Psoas muscle (tissue), 8 donors: ENCODE results near the gene CHCHD4. TPM values are rescaled to one million over a fixed set of nuclear protein-coding genes. Genes with fewer than 3 reads are reported as not detected.

Experiments
- ATAC-seq, 4 donors: fragments of 200-7000 bp; cut with Tn5 transposase; one replicate each; pipeline ENCODE4 v1.9.1; 2020; ENCODE audit warnings: moderate library complexity in 3 of 4, mild to moderate bottlenecking in 2 of 4
- DNase-seq, 2 donors: peaks; one replicate each; pipeline ENCODE4 v3.0.0-alpha.2; 2020
- H3K27ac ChIP-seq: fragments of 200-600 bp; one replicate; pipeline ENCODE4 v1.8.0; 2022
- H3K27me3 ChIP-seq, 3 donors: fragments of 200-600 bp in 1 of 3; one replicate each; pipeline versions ENCODE4 v1.6.1 to v1.8.0; 2013 to 2022; ENCODE audit warnings: low read length in 2 of 3, mild to moderate bottlenecking in 2 of 3, moderate library complexity in 1 of 3; ENCODE audit not compliant: insufficient read depth in 3 of 3
- H3K36me3 ChIP-seq, 2 donors: fragments of 200-600 bp in 1 of 2; one replicate each; pipeline versions ENCODE4 v1.6.1 to v1.8.0; 2013 to 2022; ENCODE audit warnings: low read depth in 1 of 2, mild to moderate bottlenecking in 1 of 2, moderate library complexity in 1 of 2; ENCODE audit not compliant: insufficient read depth in 1 of 2
- H3K4me1 ChIP-seq: fragments of 200-600 bp; one replicate; pipeline ENCODE4 v1.8.0; 2022
- H3K4me3 ChIP-seq: fragments of 200-600 bp; one replicate; pipeline ENCODE4 v1.8.0; 2022; ENCODE audit warnings: mild to moderate bottlenecking
- H3K9me3 ChIP-seq: fragments of 200-600 bp; one replicate; pipeline ENCODE4 v1.8.0; 2022
- CTCF ChIP-seq: fragments of 200-600 bp; IDR thresholded peaks from one replicate; pipeline ENCODE4 v1.8.0; 2022; ENCODE audit warnings: antibody characterized with exemption
- WGBS, 3 donors: extraction: QIAGEN DNeasy Blood & Tissue Kit; methylation state at CpG; one replicate each; pipeline versions ENCODE4 v1.1.6 to v1.1.7; 2013; 5-methylcytosine and 5-hydroxymethylcytosine counted together
- intact Hi-C, 2 donors: fragments of 100-400 bp; cut with DNase I; formaldehyde crosslinking; loops; one replicate each; pipeline versions ENCODE4 v1.11.0 to v1.14.2; 2022
- polyA plus RNA-seq, 3 donors: library from polyadenylated mRNA; stranded (reverse); fragments of 200-250 nt; gene quantifications; one replicate each; pipeline ENCODE4 v1.2.3, GENCODE V29; 2013
- total RNA-seq, 4 donors: library from RNA; stranded (reverse); fragmentation: NEBNext Ultra II Directional in 2 of 4; extraction: Animal tissue kit (Norgen Biotek cat#: 25700) in 2 of 4; gene quantifications; one replicate each; pipeline versions ENCODE4 v1.2.1 to v1.2.4, GENCODE V29; 2021 to 2023
- donor health status: healthy with polysubstance abuse.
- donor health status: DM: no; HTN: no; CAD: no; lungs with moderate emphysema.
- donor health status: Bipolar disorder and iron deficiency.
- donor health status: healthy.
- donor health status: DM: yes; HTN: yes; CAD: no.
- donor health status: DM: no; HTN: no; CAD: no.
- donor health status: DM: no; HTN: no; CAD: no.
- donor health status: DM: yes; HTN: yes; CAD: no.

CHCHD4 gene
- total and polyA plus RNA-seq, 7 donors = 18.5 to 55.4 (median 26.8) TPM

- peaks cover 13% of the 10 kb centered on the region for H3K4me1 ChIP-seq
- H3K4me3 ChIP-seq = no peak overlapping the region
- H3K36me3 ChIP-seq = peaks cover 16 to 97% of the 10 kb centered on the region in 2 donors
- no peaks in the 10 kb centered on the region for H3K9me3 ChIP-seq
- no peaks in the 10 kb centered on the region for H3K27me3 ChIP-seq
- ATAC-seq (no peak), DNase-seq (no peak)
- no peak for TF ChIP-seq CTCF
- intact Hi-C loops = no loop called here
- H3K27ac ChIP-seq = no peak overlapping the region
- WGBS, 3 donors = 86 to 99% (median 92%) methylated on average over 6 of the region's 6 CpGs
Observed at GRCh38 chr3:14132689-14133088, 8.0 kb upstream of the CHCHD4 start.

GRCh38 chr3:14132120-14132519 is 7.5 kb upstream of the CHCHD4 start:
- WGBS, 3 donors = 93 to 95% (median 94%) methylated on average over 6 to 8 of the region's 8 CpGs
- Histone ChIP-seq H3K27ac (no peak overlapping the region), H3K36me3 (peaks cover 16 to 98% of the 10 kb centered on the region in 2 donors), H3K9me3 (no peaks in the 10 kb centered on the region), H3K27me3 (no peaks in the 10 kb centered on the region), H3K4me3 (no peak overlapping the region), H3K4me1 (peaks cover 12% of the 10 kb centered on the region)
- no peak for TF ChIP-seq CTCF
- DNase-seq (no peak), ATAC-seq (no peak)
- intact Hi-C loops = no loop called here

DNA sequence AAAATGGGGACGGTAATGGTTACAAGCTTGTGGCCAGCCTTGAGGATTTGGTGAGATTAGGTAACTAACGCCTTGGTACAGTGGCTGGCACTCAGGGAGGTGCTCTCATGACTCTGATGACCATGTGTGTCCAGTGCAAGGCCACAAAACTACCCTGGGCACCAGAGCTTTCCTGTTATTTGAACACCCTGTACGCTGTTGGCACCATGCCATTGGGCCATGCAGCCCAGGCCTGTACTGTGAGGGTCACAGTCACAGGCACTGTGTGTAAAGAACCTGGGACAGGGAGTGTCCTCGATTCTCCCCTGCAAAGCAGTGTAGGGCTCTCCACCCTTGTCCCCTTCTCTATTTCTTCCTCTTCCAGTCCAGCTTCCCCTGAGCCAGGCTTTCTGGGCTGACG is 6.5 kb upstream of the CHCHD4 start:
- H3K27ac ChIP-seq = no peak overlapping the region
- H3K9me3 ChIP-seq = no peaks in the 10 kb centered on the region
- ATAC-seq = peak in 1 of 4 donors; percentile 14
- no peak for DNase-seq
- H3K4me3 ChIP-seq = no peak overlapping the region
- intact Hi-C loops = no loop called here
- TF ChIP-seq CTCF = no peak
- H3K27me3 ChIP-seq = no peaks in the 10 kb centered on the region
- WGBS, 3 donors = 63 to 92% (median 67%) methylated on average over 5 of the region's 5 CpGs
- peaks cover 16 to 91% of the 10 kb centered on the region in 2 donors for H3K36me3 ChIP-seq
- peaks cover 14% of the 10 kb centered on the region for H3K4me1 ChIP-seq

- Histone ChIP-seq H3K27ac (no peak overlapping the region), H3K4me3 (no peak overlapping the region), H3K4me1 (peaks cover 17% of the 10 kb centered on the region), H3K9me3 (no peaks in the 10 kb centered on the region), H3K36me3 (peaks cover 16 to 87% of the 10 kb centered on the region in 2 donors), H3K27me3 (no peaks in the 10 kb centered on the region)
- intact Hi-C loops = no loop called here
- WGBS, 3 donors = 94 to 97% (median 95%) methylated on average over 12 of the region's 12 CpGs
- ATAC-seq (no peak), DNase-seq (no peak)
- no peak for TF ChIP-seq CTCF
Observed at GRCh38 chr3:14130707-14131106, 6.0 kb upstream of the CHCHD4 start.

- TF ChIP-seq CTCF = no peak
- H3K27me3 ChIP-seq = no peaks in the 10 kb centered on the region
- intact Hi-C loops = no loop called here
- ATAC-seq (no peak), DNase-seq (no peak)
- H3K4me3 ChIP-seq = no peak overlapping the region
- H3K27ac ChIP-seq = no peak overlapping the region
- H3K36me3 ChIP-seq = peaks cover 16 to 82% of the 10 kb centered on the region in 2 donors
- H3K4me1 ChIP-seq = peaks cover 17% of the 10 kb centered on the region
- no peaks in the 10 kb centered on the region for H3K9me3 ChIP-seq
- WGBS, 3 donors = 97 to 98% (median 97%) methylated on average over 4 of the region's 4 CpGs
Observed at GRCh38 chr3:14130230-14130629, 5.6 kb upstream of the CHCHD4 start.
